ENCODE data around the gene KRT26.

Gene KRT26

GRCh38 chr17:40819528-40820125 lies 47.6 kb upstream of the KRT26 start:
- peak overlapping the region; percentile 82 for H3K4me3 ChIP-seq (ENCODE audit: low read length)
- H3F3A ChIP-seq (ENCODE audit: control insufficient read depth, insufficient read depth) = peaks cover 31% of the 10 kb centered on the region
- H3K27me3 ChIP-seq (ENCODE audit: control insufficient read depth, low read length) = no peaks in the 10 kb centered on the region
- no peaks in the 10 kb centered on the region for H3K9me2 ChIP-seq (replicated peaks; ENCODE audit: control insufficient read depth, low read length)
- peak overlapping the region; percentile 65 for H3K4me2 ChIP-seq (ENCODE audit: low read length)
- H3K9me3 ChIP-seq (ENCODE audit: control insufficient read depth, insufficient read depth, low read length) = no peaks in the 10 kb centered on the region
- H3K79me2 ChIP-seq (ENCODE audit: control insufficient read depth, low read length) = peaks cover 23% of the 10 kb centered on the region
- TF ChIP-seq CTCF (IDR thresholded peaks at IDR 0.05; ENCODE audit: low read depth, low read length, poor library complexity, severe bottlenecking) (no peak), EZH2phosphoT487 (IDR thresholded peaks at IDR 0.05; ENCODE audit: borderline replicate concordance, low read length) (no peak)
- peaks cover 17% of the 10 kb centered on the region for H3K4me1 ChIP-seq (ENCODE audit: control insufficient read depth, low read length)
- peaks cover 29% of the 10 kb centered on the region for H3K36me3 ChIP-seq (ENCODE audit: control insufficient read depth, low read length)
- peak overlapping the region; percentile 71 for H3K27ac ChIP-seq (ENCODE audit: low read depth, low read length)
- no peaks in the 10 kb centered on the region for H4K20me1 ChIP-seq (ENCODE audit: control insufficient read depth, insufficient read depth, low read depth, low read length)

GRCh38 chr17:40818733-40819527 lies 46.9 kb upstream of the KRT26 start:
- Histone ChIP-seq H3K4me3 (ENCODE audit: low read length) (peak overlapping the region; percentile 82), H3K4me2 (ENCODE audit: low read length) (peak overlapping the region; percentile 65), H3K27me3 (ENCODE audit: control insufficient read depth, low read length) (no peaks in the 10 kb centered on the region), H3F3A (ENCODE audit: control insufficient read depth, insufficient read depth) (peaks cover 31% of the 10 kb centered on the region), H3K27ac (ENCODE audit: low read depth, low read length) (peak overlapping the region; percentile 71), H3K36me3 (ENCODE audit: control insufficient read depth, low read length) (peaks cover 29% of the 10 kb centered on the region), H3K4me1 (ENCODE audit: control insufficient read depth, low read length) (peaks cover 17% of the 10 kb centered on the region), H3K9me2 (replicated peaks; ENCODE audit: control insufficient read depth, low read length) (no peaks in the 10 kb centered on the region), H3K9me3 (ENCODE audit: control insufficient read depth, insufficient read depth, low read length) (no peaks in the 10 kb centered on the region), H4K20me1 (ENCODE audit: control insufficient read depth, insufficient read depth, low read depth, low read length) (no peaks in the 10 kb centered on the region), H3K79me2 (ENCODE audit: control insufficient read depth, low read length) (peaks cover 23% of the 10 kb centered on the region)
- TF ChIP-seq CTCF (IDR thresholded peaks at IDR 0.05; ENCODE audit: low read depth, low read length, poor library complexity, severe bottlenecking) = no peak
- TF ChIP-seq EZH2phosphoT487 (IDR thresholded peaks at IDR 0.05; ENCODE audit: borderline replicate concordance, low read length) = no peak

GRCh38 chr17:40818343-40818732 lies 46.3 kb upstream of the KRT26 start:
- peak overlapping the region; percentile 71 for H3K27ac ChIP-seq (ENCODE audit: low read depth, low read length)
- no peaks in the 10 kb centered on the region for H3K9me2 ChIP-seq (replicated peaks; ENCODE audit: control insufficient read depth, low read length)
- peaks cover 29% of the 10 kb centered on the region for H3K36me3 ChIP-seq (ENCODE audit: control insufficient read depth, low read length)
- H3K27me3 ChIP-seq (ENCODE audit: control insufficient read depth, low read length) = no peaks in the 10 kb centered on the region
- H4K20me1 ChIP-seq (ENCODE audit: control insufficient read depth, insufficient read depth, low read depth, low read length) = no peaks in the 10 kb centered on the region
- TF ChIP-seq EZH2phosphoT487 (IDR thresholded peaks at IDR 0.05; ENCODE audit: borderline replicate concordance, low read length) (no peak), CTCF (IDR thresholded peaks at IDR 0.05; ENCODE audit: low read depth, low read length, poor library complexity, severe bottlenecking) (no peak)
- no peaks in the 10 kb centered on the region for H3K9me3 ChIP-seq (ENCODE audit: control insufficient read depth, insufficient read depth, low read length)
- H3K4me3 ChIP-seq (ENCODE audit: low read length) = peak overlapping the region; percentile 82
- H3K79me2 ChIP-seq (ENCODE audit: control insufficient read depth, low read length) = peaks cover 23% of the 10 kb centered on the region
- peak overlapping the region; percentile 65 for H3K4me2 ChIP-seq (ENCODE audit: low read length)
- H3F3A ChIP-seq (ENCODE audit: control insufficient read depth, insufficient read depth) = peaks cover 31% of the 10 kb centered on the region
- H3K4me1 ChIP-seq (ENCODE audit: control insufficient read depth, low read length) = peaks cover 17% of the 10 kb centered on the region

All from DOHH2 (cell line).